Activated CD4-positive, alpha-beta T cell treated with anti-CD3 and anti-CD28 coated beads, Interleukin-2, Interleukin-4, amounts not matched to agents 100 ng/mL and 50 ng/mL, durations not matched to agents 16 hours and 8 hours (primary cell): Measurements from ENCODE around the gene OTOS.

ENCODE experiments used
- DNase-seq: peaks from one replicate; pipeline ENCODE4 v3.0.0-alpha.2; 2020; ENCODE audit warnings: low spot score

OTOS gene

GRCh38 chr2:240140511-240140910 lies at the start of gene OTOS:
Gene OTOS, minus strand, starts transcription at chr2:240140658. Its CDS starts 332 bp downstream, at chr2:240140326.
- DNase-seq: no peak

GRCh38 chr2:240189686-240190085 lies 49.2 kb upstream of the OTOS start:
- DNase-seq: no peak

- no peak for DNase-seq
Measured at GRCh38 chr2:240187989-240188590, 47.6 kb upstream of the OTOS start.

GRCh38 chr2:240186191-240186725 lies 45.8 kb upstream of the OTOS start:
- no peak for DNase-seq

GRCh38 chr2:240184656-240185055 lies 44.2 kb upstream of the OTOS start:
- DNase-seq: no peak

- no peak for DNase-seq
Measured at GRCh38 chr2:240183875-240184590, 43.6 kb upstream of the OTOS start.

GRCh38 chr2:240183006-240183874 lies 42.8 kb upstream of the OTOS start:
- DNase-seq: no peak

- no peak for DNase-seq
Measured at GRCh38 chr2:240182476-240182875, 42.0 kb upstream of the OTOS start.

- no peak for DNase-seq
Measured at GRCh38 chr2:240182001-240182400, 41.5 kb upstream of the OTOS start.

GRCh38 chr2:240179941-240180666 lies 39.6 kb upstream of the OTOS start:
- DNase-seq: no peak

GRCh38 chr2:240179186-240179815 lies 38.8 kb upstream of the OTOS start:
- DNase-seq: no peak

- DNase-seq: no peak
Measured at GRCh38 chr2:240178564-240178963, 38.1 kb upstream of the OTOS start.

GRCh38 chr2:240174496-240174895 lies 34.0 kb upstream of the OTOS start:
- no peak for DNase-seq

GRCh38 chr2:240172071-240172895 lies 31.8 kb upstream of the OTOS start:
- DNase-seq: no peak

- DNase-seq: no peak
Measured at GRCh38 chr2:240170883-240171282, 30.4 kb upstream of the OTOS start.

- DNase-seq: no peak
Measured at GRCh38 chr2:240170354-240170735, 29.9 kb upstream of the OTOS start.

GRCh38 chr2:240169486-240170353 lies 29.3 kb upstream of the OTOS start:
- no peak for DNase-seq

GRCh38 chr2:240168546-240169361 lies 28.3 kb upstream of the OTOS start:
- DNase-seq: no peak

GRCh38 chr2:240168041-240168440 lies 27.6 kb upstream of the OTOS start:
- no peak for DNase-seq
